GM12891 (cell line): ENCODE results near the gene AP4E1.

ENCODE experiments used
- POLR2A ChIP-seq: IDR thresholded peaks from 2 replicates; pipeline ENCODE4 v1.6.1; 2011; ENCODE audit warnings: low read depth, low read length, control low read depth
- SPI1 ChIP-seq: IDR thresholded peaks from 2 replicates; pipeline ENCODE4 v1.6.1; 2011; ENCODE audit warnings: low read depth, low read length, control low read depth

DNA sequence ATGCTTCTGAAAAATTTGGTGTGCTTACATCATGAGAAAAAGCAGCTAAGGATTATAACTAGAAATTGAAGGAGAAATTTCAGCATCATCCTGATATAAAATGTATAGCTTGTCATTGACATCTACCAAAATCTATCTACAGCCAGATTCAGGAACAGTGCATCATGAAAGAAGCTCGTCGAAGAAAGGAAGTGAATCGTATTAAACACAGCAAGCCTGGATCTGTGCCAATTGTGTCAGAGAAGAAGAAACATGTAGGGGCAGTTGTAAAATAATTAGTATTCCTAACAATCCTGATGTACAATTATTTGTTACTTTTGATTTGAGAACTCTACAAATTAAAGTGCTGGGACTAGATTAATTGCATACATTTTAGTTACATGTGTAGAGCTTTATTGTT, 37.2 kb downstream of the AP4E1 start:
- TF ChIP-seq POLR2A, result no peak
- no peak for TF ChIP-seq SPI1
